Stimulated activated CD8-positive, alpha-beta memory T cell treated with anti-CD3 and anti-CD28 coated beads, Interleukin-15, amount 100 ng/mL, for 48 hours (primary cell): ENCODE measurements around the gene ALX4.
A peak's percentile ranks its signal among the peaks of the same experiment; 100 is the strongest.

ENCODE experiments used
- DNase-seq, 2 donors: peaks; one replicate each; pipeline ENCODE4 v3.0.0-alpha.2; 2020; ENCODE audit warnings: low read depth in 2 of 2

ALX4 gene

DNA sequence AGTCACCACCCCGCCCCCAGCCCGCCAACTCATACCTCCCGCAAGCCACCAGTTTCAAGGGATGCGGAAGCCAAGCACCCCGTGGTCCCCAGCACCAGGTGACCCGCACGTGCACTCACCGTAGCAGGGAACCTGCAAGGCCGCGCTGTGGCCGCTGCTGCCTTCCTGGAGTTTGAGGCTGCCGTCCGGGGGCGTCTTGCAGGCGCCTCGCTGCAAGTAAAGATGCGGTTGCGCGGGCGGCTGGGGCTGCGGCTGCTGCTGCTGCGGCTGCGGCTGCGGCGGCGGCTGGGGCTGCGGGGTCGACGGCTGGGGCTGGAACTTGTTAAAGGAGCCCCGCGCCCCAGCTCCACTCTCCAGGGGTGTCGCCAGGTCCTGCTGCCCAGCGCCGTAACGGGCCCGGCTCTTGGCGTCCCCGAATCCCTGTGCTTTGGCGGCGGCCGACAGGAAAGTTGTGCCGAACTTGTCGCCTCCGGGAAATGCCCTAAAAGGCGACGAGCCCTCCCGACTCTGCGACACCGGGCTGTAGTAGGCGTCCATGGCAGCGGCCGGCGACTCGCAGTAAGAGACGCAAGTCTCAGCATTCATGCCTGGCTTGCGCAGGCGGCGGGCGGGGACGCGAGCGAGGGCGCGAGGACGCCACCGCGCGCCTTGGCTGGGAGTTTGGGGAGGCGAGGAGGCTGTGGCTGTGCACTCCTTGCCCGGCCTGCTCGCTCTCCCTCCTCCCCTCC is at the start of gene ALX4:
ALX4 (minus strand) TSS at position 662 of the 728 bp plus-strand sequence; CDS start at position 585, 77 bp downstream.
- DNase-seq: peak; percentile 8 to 19

DNA sequence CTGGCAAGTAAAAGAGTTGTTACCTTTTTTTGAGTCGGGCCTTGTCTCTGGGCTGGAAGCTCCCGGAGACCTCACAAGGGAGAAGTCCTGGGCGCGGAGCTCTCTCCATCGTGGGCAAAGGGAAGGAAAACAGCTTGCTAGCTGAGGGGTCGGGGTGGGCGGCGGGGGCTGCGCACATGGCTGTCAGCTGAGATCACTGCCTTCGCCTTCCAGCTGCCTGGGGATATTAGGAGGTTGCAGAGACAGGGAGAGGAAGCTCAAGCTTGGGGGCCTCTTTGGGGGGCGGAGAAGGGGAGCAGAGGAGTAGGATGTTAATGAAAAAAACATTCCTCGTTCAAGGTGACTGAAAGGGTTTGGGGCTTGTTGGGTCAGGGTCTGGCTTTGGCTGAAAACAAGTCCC is 49.2 kb upstream of the ALX4 start:
- DNase-seq: no peak

DNA sequence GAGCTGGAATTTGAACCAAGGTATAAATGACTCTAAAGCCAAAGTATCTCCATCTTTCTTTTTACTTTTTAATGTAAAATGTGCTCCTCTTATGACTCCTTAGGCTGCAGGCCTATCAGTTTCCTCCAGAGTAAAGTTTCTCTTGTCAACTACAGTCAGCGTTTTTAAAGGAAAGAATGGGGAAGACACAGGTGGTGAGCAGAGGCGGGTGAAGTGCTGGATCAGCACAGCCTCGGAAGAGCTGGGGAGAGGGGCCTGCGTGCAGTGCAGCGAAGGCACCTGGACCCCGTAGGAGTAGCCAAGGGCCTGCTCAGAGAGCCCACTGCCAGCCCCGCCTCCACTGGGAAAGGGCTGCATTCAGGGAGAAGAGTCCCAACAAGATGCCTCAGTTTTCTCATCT is 48.8 kb upstream of the ALX4 start:
- no peak for DNase-seq

DNA sequence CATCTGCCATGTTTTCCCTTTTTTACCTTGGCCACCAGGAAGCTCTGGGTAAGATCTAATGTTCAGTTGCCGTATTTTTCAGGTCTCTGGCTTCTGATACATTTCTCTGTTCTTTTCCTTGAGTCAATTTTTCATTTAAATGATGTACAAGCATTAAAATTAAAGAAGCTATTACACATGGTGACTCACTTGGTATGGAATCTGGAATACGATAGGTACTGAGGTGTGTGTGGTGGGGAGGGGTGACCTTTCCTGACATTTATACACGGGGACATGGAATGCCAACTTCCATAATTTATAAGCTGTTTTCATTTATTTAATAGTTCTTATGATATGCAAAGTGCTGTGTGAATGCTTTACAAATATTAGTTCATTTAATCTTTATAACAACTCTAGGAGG is 47.8 kb upstream of the ALX4 start:
- DNase-seq: no peak

DNA sequence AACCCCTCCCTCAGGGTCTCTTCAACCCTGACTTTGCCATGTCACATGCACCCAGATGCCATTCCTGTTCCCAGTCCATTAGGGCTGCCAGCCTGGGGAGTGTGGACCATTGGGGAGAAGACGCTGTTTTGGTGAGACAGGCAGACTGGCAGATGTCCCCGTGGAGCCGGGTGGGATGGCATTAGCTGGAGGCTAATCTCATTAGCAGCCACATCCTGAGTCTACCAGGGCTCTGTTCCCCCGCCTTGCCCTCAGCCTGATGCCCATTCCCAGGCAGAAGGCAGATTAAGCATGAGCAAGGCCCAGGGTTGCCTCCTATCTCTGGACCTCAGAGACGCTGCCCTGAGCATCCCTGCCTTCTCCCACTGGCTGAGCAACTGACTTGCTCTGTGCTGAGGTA is 46.4 kb upstream of the ALX4 start:
- DNase-seq: no peak

DNA sequence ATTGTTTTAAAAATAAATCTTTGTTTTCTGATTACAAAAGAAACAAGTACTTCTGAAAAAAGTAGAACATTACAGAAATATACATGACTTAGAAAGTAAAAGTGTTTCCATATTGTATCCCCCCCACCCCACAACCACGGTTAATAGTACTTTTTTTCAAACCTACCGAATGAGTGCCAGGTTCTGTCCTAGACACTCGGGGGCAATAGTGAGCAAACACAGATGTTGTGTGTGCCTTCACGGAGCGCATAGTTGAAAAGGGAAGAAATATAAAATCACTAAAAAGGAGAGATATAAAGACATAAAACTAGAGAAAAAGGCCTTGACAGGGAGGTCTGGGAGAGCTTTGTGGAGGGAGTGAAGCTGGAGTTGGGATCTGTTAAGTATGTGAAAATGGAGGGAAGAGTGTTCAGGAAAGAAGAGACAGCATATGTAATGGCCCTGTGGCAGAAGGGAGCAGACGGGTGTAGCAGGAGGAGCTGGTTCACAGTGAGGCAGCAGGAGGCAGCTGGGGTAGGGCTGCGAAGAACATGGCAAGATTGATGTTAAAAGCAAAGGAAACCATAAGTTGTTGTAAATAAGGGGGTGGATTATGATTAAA is 42.1 kb upstream of the ALX4 start:
- no peak for DNase-seq

DNA sequence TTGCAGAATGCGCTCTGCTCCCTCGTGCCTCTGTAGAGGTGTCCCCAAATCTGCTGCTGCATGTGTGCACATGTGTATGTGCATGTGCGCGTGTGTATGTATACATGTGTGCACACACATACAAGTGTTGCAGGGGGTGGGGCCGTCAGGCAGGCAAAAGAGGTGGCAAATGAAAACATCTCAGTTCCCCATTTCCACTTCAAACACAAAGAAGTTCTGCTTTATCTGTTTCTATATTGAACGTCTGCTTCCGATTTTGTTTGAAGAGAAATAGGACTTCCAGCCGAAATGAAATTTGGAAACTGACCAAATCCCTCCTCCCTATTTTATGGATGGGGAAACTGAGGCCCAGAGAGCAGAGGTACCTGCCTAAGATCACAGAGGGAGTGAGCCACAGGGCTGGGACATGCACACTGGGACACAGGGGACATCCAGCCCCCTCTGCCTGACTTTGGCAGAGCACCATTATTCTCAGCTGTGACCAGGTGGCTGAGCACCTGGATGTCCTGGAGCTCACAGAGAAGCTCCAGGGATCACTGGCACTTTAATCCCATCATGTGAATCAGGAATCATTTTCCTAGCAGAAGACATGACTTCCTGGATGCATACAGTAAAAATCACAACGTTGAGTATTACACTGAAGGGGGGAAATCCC is 41.2 kb upstream of the ALX4 start:
- no peak for DNase-seq

DNA sequence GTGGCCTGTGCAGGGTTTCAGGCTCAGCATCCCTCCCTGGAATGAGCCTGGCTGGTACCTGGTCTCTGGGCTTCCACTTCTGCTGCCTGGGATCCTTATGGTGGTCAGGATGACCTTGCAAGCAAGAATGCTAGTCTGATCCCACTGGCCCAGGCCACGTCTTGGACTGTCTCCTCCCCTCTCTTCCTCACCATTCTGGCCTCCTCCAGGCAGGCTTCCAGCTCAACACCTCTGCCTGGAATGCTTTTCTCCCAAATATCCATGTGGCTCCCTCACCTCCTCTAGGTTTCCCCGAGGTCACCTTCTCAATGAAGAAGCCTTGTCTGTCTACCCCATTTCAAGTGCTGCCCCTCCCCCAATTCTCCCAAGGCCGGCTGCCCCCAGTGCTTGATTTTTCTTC is 39.4 kb upstream of the ALX4 start:
- no peak for DNase-seq

DNA sequence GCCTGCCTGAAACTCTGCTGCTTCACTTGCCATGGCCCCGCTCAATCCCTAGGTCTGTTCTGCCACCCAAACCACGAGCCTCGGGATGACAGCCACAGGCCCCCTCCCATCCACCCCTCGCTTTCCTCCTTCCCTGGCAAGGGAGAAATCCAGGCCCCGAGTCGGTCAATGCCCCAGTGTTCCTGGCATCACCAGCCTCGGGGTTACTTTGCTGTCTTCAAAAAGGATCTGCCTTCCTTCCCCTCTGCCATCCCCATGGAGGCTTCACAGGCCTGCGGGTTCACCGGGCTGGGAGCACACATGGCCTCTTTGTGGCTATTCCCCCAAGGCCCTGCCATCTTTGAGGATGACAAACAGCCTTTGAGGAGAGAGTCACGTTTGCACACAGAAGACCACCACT is 38.8 kb upstream of the ALX4 start:
- DNase-seq: no peak

DNA sequence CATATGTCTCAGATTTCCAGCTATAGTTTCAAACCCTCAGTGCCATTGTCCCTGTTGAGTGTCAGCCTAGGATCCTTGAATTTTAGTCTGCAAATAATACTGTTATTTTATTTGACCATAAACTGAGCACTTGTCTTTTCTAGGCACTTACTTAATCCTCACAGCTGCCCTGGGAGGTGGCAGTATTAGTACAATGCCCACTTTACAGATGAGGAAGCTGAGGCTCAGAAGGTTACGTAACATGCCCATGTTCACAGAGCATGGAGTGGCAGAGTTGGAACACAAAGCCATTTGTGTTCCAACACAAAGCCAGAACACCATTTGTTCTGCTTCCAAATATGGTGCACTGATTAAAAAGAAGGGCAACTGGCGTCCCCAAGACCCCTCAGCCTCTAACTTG is 38.2 kb upstream of the ALX4 start:
- DNase-seq: no peak

DNA sequence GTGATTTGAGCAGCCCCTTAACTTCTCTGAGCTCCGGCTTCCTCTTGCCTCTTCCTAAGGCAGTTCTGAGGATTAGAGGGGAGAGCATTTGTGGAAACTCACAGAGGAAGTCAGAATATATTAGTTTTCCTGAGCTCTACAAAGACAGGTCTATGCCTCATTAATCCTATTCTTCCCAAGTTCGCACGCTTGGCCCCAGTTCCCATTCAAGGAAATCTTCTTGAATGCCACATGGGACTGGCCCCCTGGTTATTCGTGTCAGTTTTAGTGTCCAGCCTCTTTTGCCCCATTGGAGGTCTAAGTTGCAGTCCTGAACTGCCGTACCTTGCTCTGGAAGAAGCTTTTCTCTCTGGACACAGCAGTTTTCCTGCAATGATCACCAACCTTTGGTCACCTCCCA is 37.6 kb upstream of the ALX4 start:
- no peak for DNase-seq

DNA sequence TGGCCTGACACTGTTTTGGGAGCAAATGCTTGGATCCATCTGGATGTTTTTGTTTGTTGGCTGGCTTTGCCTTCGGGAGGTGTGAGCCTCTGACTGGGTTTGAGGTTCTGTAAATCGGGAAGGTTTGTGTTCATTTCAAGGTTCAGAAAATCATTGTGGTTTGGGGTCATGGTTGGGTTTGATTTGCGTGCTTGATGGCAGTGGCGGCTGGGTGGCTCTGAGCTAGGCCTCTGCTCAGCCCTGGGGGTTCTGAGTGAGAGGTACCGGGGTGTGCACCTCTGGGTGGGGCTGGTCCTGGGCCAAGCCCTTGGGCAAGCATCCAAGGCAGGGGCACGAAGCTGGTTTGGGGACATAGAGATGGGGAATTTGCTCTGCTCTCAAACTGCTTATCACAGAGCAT is 37.0 kb upstream of the ALX4 start:
- no peak for DNase-seq

DNA sequence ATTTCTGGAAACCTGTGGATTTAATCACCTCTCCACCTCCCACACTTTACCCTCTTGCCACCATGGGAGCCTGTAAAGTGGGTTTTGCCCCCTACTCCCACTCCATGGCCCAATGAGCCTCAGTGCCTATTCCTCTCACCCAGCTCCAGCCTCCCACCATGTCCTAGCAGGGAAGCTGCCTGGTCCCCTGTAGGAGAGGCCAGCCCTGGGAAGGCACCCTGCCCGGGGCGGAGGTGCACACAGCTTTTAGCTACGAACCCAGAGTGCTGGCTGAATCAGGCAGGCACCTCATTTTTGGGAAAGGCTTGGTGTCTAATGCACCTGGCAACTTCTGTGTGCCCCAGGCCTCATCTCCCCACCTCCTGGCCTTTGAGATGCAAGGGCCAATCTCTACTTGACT is 35.8 kb upstream of the ALX4 start:
- DNase-seq: no peak

DNA sequence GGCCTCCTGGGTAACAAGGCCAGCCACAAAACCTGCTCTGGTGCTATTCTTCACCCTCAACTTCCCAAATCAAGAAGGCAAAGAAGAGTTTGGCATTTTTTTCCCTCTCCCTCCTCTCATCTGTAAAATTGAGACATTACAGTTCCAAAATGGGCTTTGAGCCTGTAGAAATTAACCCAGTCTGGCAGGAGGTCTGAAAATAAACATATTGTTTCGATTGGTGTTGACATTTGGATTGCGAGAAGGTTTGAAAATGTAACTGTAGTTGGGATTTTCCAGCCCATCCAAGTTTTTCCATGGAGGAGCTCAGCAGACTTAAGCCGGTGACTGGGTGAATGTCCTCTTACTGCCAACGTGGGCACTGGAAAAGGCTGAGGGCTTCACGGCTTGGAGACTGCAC is 35.0 kb upstream of the ALX4 start:
- DNase-seq: no peak

DNA sequence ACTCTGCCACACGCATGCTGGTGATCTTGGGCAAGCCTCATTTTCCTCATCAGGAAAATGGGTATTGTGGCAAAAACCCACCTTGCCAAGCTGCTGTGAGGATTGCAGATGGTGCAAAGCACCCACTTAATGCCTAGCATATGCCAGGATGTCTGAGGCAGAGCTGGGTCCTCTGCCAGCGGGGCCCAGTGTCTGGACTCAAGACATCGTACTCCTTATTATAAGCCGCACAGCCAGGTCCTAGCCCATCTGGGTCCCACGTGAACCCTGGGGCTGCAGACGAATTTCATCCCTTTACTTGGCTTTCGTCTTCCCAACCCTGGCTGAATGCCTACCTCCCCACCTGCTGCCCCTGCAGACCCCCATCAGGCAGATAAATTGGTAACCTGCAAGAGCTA is 34.5 kb upstream of the ALX4 start:
- DNase-seq: no peak

DNA sequence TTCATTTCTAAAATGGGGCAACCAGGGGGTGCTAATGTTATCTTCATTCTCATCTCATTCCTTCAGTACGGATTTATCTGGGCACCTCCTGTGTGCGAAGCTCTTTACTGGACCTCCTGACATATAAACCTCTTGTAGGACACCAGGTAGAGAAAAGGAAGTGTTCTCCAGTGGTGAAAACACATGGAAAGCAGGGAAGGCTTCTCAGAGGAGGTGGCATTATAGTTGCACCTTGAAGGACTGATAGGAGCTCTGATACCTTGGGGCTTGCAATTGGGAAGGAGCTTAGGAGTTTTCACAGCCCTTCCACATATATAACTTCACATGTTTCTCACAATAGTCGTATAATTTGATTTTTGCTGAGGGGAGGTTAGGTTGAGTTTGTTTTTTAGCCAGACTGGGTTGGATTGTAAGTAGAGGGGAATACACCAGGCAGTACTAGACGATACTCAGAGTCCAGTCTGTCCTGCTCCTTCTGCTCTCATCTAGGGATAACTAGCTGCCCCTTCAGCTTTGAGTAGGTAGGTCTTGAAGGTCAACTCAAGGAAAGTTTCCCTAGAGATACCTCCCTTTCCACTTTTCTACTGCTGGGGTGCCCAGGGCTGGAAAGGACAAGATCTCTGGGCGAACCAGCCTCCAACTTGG is 34.0 kb upstream of the ALX4 start:
- DNase-seq: no peak

DNA sequence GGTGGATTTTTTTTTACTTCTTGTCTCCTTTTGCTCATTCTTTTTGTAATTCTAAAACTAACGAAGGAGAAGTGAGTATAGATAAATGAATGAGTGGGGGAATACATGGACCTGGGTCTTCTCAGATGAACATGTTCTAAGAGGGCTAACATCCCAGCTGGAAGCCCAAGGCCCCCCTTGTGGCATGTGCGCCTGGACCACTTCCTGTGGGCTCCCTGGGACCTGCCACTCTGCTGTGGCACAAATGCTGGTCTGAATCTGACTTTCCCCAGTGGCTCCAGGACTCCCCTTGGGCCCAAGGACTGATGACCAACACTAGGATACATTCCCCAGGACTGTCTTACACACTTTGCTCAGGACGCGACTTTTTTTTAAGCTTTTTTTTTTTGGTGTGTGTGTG is 32.7 kb upstream of the ALX4 start:
- no peak for DNase-seq

DNA sequence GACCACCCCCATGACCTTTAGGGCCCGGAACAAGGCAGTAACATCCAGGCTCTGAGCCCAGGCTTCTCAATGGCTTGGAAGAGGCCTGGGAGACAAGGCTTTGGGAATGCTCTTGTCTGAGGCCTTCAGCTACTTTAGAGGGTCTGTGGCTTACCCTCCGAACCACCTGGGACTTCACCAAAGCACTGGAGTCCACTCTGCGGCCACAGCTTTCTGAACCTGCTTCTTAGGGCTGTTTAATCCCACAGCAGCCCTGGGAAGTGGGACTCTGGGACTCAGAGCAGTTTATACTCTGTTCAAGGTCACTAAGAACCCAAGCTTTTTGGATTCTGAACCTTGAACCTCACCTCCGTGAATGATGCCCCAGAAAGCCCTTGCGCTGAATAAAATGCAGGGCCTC is 30.7 kb upstream of the ALX4 start:
- DNase-seq: no peak

DNA sequence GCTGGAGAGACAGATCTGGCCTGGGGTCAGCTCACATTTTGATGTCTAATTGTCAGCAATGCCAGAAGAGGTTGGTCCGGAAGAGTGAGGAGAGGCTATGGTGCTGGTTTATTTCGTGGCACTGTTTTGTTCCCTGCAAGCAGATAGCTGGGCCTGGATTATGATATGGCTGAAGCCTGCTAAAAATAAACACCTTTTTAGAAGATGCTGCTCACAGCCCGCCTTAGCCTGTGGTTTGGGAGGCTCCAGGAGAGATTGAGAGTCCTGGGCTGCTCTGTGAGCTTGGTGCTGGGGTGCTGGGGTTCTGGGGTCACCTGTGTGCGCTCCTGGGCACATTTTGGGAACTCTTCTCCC is 29.6 kb upstream of the ALX4 start:
- no peak for DNase-seq

DNA sequence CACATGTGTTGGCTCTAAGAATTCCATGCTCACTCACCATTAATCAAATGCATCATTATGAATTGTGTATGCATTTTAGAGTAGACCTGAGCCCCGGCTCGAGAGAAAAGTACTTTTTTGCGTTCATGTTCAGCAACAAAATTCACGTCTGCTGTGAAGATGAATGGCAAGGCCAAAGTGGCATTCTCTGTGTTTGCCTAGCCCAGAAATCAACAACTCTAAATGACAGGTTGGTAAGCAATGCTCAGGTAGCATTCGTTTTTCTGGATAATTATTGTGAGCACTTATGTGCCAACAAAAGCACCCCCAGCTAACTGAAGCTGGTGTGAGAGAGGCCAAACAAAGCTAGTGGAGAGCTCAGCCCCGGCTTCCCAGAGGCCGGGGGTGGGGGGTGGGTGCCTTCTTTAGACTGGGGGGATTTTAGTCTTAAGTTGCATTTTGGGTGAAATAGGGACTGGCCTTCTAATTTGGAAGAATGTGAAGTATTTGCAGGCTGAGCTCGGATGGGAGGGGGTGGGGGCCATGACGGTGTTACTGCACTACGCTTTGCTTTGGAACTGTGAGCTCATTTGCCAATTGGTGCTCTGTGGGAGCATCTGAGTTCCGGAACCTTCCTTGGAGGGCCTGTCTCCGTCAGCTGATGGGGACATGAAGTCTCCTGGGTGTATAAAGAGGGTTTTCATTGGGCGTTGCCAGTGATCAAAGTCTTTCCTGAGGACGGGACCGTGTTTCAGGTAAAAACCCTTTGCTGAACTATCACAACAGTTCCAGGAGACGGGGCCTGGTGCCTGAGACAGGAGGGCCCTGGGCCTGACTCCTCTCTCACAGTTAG is 29.0 kb upstream of the ALX4 start:
- no peak for DNase-seq

DNA sequence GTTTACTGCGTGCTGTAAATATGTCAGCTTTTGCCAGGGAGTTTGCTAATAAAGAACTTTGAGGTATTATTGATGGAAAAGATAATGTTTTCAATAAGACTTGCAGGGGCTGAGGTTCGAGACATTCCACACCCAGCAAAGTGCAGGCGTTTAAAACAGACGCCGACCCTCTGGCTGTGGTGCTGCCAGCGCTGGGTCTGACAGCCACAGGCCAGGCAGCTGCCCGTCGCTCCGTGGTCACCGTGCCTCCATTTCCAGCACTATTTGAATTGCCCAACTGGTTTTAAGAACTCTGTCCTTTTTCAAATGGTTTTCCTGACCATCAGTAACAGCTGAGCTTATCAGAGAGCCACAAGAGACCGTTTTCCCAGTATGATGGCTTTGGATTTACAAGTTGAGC is 28.1 kb upstream of the ALX4 start:
- no peak for DNase-seq

DNA sequence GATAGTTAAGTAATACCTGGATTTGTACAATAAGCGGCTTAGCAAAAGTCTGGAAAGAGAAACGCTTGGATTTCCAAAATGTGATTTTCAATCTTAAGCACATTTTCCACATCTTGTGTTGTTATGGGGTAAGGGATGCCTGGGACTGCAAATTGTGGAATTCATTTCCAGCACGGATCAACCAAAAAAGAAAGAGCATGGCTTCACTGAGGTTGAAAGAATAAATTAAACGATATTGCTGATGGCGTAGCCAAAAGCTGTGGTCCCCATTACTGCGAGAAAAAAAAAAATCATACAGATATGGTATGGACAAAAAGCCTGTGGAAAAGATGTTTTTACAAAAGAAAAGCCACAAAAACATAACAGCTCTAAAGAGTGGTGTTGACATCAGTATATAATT is 26.0 kb upstream of the ALX4 start:
- no peak for DNase-seq
